Measurements from ENCODE around the gene SLC6A18.
"Not testable (repeated sequence)": the region's sequence is repeated elsewhere in the genome, so short reads cannot be mapped to it uniquely, and the experiment has no call there.

The SLC6A18 gene

GRCh38 chr5:1259806-1260480, 34.8 kb downstream of the SLC6A18 start:
- no peak for DNase-seq

- no peak for DNase-seq
These were observed 36.5 kb downstream of the SLC6A18 start for GRCh38 chr5:1261643-1262042.

DNA sequence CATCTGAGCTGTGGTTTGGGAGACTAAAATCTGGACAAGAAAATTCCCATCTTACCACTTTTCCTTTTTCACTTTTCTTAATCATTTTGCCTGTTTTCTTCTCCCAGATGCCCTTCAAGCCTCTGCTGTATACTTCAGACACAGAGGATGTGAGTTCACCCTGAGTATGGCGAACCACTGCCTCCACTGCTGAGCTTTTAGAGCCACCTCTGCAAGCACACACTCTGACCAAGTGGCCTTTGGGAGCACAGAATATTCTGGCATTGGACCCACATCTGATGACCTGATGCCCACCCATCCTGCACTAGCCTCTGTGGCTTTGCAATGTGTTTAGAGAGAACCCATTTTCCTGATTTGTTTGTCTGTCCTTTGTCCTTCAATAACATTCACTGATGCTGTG, 37.2 kb downstream of the SLC6A18 start:
- no peak for DNase-seq

GRCh38 chr5:1264211-1264610, 39.0 kb downstream of the SLC6A18 start:
- no peak for DNase-seq

DNA sequence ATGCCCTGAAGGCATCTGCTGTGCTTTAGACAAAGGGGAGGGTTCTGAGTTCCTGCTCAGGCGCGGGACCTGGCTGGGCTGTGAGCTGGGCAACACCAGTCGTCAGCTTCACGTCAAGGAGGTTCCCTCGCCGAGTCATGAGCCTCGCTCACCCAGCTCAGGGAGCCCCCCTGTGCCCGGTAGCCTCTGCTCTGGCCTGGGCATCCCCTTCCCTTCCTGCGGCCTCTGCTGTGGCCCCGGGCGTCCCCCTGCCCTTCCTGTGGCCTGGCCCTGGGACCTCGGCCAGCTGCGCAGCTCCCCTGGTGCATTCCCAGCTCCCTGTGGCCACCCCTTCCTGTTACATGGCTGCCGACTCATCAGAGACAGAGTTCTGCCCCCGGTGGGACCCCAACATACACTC, 39.8 kb downstream of the SLC6A18 start:
- DNase-seq, result no peak

DNA sequence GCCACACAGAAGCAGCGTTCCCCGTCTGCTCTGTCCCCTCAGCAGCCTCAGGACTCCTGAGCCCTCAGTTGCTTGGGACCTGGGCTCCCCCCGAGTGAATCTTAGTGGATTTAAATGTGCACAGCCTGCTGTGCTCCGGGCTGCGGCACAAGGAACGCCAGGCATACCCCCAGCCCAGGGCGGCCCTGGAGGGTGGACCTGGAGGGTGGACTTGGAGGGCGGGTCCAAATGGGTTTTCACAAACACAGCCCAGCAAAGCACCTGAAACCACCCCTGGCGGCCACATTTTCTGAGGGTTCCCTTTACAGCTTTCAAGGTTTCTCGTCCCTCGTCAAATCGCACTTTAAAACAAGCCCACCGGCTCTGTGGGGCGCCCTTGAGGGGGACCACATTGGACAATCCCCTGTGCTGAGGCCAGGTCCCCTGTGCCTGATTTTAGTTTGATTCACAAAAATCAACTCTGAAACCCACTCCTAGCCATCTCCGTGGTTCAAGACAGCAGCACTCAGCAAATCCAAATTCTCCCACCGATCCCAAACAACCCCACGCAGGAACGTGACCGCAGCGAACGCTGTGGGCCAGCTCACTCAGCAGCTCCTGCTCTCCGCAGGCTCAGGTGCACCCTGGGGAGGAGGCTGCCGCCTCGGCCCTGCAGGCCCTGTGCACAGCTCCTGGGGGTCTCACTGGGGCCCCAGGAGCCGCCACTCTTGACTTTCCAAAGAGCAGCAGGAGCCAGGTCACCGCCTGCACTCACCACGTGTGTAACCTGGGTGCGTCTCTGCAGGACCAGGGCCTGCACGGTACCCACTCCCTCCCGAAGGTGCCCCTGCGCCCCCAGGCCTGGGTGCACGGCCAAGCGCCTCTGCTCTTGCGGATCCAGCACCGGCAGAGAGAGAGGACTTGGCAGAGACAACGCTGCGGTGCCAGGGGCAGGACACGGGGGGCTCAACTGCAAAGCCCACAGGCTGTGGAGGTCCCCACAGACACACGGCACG, 40.6 kb downstream of the SLC6A18 start:
- no peak for DNase-seq

DNA sequence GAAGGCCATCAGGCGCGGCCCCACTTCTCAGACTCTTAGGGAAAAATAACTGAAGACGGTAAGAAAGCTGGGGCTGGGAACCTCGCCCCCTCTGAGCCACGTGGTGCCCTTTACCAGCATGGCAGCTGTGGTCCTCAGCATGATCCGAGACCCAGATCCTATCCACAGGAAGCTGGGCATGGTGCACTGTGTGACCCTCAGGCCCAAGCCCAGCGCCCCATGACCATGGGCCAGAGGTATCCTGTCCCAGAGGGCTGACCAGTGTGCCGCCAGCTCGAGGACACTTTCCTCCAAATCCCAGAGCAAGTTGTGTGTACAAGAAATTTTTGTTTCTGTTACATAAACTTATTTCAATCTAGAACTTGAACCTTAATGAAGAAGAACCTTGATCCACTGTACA, 41.6 kb downstream of the SLC6A18 start:
- DNase-seq, result no peak

DNA sequence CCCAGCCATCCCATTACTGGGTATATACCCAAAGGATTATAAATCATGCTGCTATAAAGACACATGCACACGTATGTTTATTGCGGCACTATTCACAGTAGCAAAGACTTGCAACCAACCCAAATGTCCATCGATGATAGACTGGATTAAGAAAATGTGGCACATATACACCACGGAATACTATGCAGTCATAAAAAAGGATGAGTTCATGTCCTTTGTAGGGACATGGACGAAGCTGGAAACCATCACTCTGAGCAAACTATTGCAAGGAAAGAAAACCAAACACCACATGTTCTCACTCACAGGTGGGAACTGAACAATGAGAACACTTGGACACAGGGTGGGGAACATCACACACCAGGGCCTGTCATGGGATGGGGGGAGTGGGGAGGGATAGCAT, 42.3 kb downstream of the SLC6A18 start:
- DNase-seq, result not testable (repeated sequence)

GRCh38 chr5:1268056-1268455, 42.9 kb downstream of the SLC6A18 start:
- no peak for DNase-seq

DNA sequence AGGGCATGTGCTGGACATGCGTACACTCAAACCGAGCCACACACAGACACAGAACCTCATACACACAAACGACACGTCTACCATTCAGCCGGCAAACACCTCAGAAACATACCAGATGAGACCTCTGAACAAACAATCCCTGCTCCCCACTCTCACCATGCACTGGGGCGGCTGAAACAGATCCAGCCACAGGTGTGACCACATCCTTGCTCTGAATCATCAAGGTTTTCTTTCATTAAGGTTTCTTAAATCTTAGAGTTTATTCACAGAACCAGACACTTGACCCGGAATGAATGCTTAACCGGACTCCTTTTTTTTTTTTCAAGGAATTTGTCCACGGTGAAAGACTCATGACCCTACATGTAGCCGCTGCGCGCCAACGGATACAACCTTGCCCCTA, 43.5 kb downstream of the SLC6A18 start:
- peak; percentile 8 for DNase-seq

DNA sequence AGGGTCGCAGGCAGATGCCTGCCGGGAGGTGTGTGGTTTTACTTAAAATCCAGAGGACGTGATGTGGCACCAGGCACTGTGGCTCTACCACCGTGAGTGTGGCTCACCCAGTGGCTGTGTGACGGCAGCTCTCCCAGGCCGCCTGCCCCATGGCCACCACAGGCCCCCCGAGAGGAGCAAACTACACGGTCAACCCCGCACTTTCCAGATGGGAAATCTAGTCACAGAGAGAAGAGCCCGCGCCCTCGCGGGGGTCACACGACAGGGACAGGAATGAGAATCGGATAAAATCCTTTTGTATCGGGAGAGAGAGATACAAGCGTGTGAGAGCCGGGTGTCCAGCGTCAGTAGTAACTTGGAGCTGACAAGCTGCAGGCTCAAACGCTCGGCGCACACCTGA, 45.2 kb downstream of the SLC6A18 start:
- no peak for DNase-seq

DNA sequence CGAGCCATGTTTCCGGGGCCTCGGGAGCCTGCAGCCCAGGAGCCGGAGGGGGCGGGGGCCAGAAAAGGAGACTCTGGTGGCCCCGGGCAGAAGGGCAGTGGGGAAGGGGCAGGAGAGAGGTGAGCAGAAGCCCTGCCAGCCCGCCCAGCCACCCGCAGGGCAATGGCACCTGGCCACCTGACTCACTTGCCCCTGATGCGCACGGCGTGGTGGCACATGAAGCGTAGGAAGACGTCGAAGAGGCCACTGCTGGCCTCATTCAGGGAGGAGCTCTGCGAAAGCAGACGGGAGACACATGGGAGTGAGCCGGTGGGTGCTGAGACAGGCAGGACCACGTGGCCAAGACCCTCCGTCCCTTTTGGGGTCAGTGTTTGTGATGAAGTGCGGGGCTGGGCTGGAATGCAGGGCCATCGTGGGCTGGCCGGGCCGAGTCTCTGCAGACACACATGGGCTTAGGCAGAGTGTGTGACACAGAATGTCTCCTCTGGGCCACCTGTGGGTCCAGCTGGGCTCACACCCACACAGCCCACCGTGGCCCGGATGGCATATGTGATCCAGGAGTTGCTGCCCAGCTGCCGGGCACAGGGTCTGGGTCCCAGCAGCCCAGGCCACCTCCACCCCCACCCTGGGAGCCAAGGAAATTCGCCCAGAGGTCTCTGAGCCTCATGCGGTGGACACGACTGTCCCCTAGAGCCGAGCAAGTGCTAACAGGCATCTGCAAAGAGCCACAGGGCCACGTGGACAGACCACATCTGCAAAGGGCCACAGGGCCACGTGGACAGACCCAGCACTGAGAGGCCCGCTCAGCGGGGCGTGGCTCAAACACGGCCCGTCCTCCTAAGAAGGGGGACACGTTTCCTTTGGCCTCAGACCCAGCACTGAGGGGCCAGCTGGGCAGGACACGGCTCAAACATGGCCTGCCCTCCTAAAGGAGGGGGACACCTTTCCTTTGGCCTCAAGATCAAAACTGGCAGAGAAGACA, 46.0 kb downstream of the SLC6A18 start:
- no peak for DNase-seq

DNA sequence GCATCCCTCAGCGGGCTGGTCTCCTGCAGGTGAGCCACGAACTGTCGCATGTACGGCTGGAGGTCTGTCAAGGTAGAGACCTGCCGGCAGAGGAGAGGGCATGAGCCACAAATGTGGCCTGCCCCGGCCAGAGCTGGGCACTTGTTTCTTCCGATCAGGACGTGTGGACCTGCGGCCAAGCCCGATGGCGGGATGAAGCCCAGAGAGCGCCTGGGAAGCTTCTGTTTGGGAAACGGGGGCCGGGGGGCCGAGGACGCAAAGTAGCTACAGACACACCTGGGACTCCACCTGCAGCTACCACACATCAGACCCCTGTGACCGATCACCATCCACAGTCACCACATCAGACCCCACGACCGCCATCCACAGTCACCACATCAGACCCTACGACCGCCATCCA, 47.0 kb downstream of the SLC6A18 start:
- no peak for DNase-seq

DNA sequence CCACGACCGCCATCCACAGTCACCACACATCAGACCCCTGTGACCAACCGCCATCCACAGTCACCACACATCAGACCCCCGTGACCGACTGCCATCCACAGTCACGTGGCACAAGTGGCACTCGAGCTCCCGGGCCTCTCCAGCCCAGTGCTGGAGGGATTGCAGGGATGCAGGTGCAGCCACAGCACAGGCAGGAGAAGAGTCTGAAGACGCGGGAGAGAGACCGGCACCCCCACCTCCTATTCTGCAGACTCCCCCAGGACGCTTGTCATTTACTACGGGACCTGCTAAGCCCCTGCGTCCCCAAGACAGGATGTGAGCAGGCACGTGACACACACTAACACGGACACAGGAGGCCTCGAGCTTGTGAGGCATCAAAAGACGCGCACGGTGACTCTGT, 48.6 kb downstream of the SLC6A18 start:
- DNase-seq, result no peak

DNA sequence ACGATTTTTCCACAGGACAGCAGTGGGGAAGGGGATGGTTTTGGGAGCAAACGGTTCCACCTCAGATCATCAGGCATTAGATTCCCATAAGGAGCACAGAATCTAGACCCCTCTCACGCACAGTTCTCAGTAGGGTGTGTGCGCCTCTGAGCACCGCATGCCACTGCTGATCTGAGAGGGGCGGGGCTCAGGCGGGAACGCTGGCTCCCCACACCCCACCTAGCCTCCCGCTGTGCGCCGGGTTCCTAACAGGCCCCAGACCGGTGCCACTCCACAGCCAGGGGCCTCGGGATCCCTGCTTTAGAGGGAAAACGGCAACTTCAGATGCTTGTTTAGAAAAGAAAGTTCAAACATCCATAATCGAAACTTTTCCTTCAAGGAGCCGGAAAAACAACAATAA, 49.3 kb downstream of the SLC6A18 start:
- DNase-seq, result no peak

DNA sequence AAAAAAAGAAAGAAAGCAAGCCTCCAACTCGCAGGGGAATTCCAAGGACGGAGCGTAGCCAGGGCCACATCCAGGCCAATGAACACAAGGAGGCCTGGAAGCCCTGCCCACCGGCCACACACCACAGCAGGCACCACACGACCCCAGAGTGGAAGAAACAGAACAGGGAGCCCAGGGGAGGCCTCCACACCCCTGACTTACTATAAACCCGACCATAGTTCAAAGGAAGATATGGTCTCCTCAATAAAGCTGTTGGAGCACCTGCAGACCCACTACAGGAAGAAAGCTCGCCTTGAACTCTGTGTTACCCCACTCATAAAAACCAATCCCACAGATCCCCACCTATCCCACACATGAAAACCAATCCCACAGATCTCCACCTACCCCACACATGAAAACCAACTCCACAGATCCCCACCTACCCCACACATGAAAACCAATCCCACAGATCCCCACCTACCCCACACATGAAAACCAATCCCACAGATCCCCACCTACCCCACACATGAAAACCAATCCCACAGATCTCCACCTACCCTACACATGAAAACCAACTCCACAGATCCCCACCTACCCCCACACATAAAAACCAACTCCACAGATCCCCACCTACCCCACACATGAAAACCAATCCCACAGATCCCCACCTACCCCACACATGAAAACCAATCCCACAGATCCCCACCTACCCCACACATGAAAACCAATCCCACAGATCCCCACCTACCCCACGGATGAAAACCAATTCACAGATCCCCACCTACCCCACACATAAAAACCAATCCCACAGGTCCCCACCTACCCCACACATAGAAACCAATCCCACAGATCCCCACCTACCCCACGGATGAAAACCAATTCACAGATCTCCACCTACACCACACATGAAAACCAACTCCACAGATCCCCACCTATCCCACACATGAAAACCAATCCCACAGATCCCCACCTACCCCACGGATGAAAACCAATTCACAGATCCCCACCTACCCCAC, 50.5 kb downstream of the SLC6A18 start:
- DNase-seq, result not testable (repeated sequence)

DNA sequence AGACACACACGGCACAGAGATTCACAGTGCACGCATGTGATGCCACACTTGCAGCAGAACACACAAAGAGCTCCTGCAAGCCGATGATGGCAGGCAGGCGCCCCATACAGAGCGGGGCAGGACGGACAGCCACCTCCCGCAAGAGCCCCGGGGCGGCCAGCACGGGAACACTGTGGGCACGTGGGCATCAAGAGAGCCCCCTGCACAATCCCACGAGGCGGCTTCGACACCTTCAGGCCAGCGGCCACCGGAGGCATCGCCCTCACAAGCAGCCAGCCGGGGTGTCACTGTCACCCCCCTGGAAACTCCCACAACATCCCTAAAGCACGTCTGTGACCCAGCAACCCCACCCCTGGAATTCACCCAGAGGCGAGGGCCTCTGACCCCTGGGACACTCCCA, 51.7 kb downstream of the SLC6A18 start:
- DNase-seq, result no peak

GRCh38 chr5:1277331-1277730, 52.1 kb downstream of the SLC6A18 start:
- no peak for DNase-seq

DNA sequence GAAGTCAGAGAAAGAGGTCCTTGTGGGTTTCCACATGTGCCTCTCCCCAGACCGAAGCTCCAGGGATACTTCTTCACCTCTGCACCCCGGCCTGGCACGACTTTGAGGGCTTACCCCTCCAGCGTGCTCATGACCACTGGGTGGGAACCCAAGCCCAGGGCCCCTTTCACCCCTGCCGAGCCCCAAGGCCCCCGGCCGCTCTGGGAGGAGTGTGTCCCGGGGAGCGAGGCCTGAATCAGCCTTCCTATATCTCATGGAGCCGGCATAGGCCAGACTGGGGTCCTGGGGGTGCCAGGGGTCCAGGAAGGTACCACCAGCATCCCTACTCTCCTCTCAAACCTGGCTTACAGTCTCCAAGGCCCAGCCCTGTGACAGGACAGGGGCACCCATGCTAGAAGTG, 52.6 kb downstream of the SLC6A18 start:
- no peak for DNase-seq

- DNase-seq, result no peak
These were observed 53.0 kb downstream of the SLC6A18 start for GRCh38 chr5:1278216-1278615.

DNA sequence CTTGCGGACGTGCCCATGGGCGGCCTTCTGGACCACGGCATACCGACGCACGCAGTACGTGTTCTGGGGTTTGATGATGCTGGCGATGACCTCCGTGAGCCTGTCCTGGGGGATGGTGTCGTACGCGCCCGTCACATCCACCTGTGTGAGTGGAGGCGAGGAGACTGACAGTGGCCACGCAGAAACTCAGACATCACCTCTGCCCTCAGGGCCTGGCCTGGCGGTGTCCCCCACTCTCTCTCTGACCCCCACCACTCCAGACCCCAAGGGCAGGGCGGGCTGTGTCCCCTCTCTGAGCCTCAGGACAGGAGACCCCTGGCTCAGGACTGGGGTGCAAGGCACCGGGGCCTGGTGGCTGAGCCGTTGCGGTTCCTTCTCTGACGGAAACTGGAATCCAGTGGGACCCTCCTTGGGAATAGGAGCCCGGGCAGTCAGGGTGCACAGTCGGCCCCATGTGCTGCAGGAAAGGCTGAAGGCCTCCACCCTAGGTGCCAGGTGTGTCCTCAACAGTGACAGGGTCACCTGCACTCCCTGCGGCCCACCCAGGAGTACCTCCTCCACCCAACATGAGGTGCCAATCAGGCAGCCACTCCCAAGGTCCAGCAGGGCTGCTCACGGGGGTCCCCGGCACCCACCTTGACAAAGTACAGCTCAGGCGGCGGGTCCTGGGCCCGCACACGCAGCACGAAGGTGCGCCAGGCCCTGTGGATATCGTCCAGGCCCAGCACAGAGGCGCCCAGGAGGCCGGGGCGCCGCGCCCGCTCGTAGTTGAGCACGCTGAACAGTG, 53.7 kb downstream of the SLC6A18 start:
- no peak for DNase-seq

Measured in activated T-cell treated with anti-CD3 and anti-CD28 coated beads for 4 hours (primary cell).